ENCODE data around the gene SALL2.

Gene SALL2

GRCh38 chr14:21494902-21495762, 31.0 kb downstream of the SALL2 start:
- DNase-seq, result no peak

- no peak for DNase-seq
Measured at GRCh38 chr14:21486640-21487087, 39.5 kb downstream of the SALL2 start.

DNA sequence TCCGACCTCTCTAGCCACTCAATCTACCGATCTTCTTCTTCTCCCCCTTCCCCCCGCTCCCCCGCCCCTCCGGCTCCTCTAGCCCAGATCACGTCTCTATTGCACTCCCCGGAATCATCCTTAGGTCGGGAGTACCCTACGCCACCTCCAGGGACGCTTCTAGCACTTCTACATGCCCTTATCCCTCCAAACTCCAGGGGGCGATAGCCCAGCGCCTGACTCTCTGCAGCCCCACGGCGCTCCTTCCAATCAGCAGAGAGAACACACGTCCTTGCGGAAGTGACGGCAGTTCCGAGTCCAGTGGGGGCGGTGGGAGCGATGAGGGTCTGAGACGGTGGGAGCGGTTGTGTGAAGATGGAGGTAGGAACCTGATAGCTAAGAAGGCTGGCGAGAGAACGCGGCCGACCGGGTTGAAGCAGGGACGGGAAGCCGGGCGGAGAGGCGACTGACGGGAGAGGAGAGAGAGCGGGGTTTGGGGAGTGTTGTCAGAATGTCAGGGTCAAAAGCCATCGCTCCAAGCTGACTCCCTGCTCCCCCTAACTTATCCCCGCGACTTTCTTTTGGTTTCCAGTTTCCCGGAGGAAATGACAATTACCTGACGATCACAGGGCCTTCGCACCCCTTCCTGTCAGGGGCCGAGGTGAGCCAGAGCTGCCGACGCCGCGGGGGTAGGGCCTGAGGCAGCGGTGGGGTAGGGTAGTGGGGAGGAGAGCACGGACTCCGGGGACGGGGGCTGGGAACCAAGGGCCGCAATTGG, 49.0 kb downstream of the SALL2 start, which contains the start of the genes RAB2B and TOX4:
Gene RAB2B (minus strand): TSS at position 35 of the 757 bp plus-strand sequence. CDS start 87 bp downstream, outside the sequence.
Gene TOX4 (plus strand): TSS at position 271 of the 757 bp plus-strand sequence. CDS start 84 bp downstream, at position 355.
- DNase-seq, result peak; percentile 88 to 100 (median 97)

DNA sequence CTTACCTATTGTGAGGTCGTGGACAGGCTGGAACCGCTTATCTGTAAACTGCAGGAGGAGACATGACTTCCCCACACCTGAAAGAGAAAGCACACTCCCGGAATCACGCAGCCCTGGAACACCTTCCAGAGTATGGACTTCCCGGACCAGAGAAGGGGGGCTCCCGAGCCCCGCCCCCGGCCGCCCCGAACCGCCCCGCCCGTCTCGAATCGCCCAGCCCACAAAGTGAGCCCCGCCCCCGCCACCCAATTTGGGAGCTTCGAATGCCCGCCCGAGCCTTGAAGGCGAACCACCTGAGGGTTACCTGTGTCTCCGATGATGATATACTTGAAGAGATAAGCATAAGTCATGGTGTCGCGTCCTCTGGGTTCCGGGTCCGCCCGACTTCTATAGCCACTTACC, 49.6 kb downstream of the SALL2 start:
- peak in 19 of 56 donors; percentile 57 to 92 (median 87) for DNase-seq

DNA sequence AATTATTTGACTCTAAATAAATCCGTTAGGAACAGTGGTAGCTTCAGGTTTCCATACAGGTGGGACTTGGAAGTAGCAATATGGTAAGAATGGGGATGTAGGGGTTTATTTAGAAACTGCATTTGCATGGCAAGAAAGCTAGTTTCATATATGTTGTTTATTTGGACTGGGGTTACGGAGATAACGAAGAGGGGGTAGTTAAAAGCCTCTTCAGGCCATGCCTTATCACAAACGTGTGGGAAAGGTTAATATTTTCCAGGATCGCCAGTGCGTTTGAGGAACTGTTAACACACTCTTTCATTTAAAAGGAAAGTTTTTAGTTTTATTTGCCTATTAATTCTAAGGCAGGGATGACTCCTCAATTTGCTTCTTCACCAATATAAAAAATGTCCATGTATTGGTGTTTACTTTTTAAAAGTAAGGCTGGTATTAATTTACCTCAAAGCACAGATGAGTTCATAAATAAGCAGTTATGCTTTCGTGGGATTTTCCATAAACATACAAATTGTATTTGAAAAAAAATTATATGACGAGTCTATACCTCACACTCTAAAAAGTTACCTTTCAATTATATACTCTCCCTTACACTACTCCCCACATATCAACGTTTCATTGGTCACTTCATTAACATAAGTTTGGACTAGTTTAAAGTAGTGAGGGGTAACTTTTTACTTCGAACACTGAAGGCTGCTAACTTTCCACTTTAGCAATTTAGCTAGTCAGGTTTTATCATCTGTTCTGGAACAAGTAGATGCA, 50.2 kb downstream of the SALL2 start:
- no peak for DNase-seq
